ENCODE data around the gene IL4I1.

The IL4I1 gene

DNA sequence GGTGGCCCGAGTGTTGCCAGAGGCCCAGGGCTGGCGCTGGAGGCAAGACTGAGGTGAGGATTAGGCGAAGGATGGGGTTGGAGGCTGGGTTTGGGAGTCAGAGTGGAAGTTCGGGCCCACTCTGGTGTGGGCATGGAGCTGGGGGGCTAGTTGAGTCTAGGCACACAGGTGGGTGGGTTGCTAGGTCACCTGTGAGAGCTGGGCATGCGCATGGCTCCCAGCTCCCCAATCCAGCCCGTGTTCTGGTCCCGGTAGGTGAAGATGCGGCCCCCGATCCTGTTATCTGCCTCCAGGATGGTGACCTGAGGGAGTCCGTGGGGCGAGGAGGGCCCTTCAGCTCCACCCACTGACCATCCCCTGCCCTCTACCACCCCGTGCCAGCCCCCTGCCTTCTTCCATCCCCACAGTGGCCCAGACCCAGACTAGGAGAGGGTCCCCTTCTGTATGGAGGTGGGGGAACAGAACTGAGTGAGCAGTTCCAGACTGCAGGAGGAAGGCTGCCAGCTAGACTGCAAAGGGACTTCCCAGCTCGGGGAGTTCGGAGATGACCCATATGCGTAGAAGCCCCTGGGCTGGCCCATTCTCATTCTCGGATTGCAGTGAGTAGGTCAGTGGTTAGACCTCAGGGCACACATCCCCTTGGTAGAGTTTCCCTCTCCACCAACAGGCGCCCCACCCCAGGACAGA lies 1.7 kb downstream of the IL4I1 start:
- Histone ChIP-seq H3K27ac (no peak overlapping the region), H3K9ac (no peak overlapping the region), H3K79me2 (no peaks in the 10 kb centered on the region), H3K4me3 (ENCODE audit: low read depth, low read length) (no peak overlapping the region), H3K27me3 (ENCODE audit: control insufficient read depth, insufficient read depth, low read length) (no peaks in the 10 kb centered on the region), H3K4me2 (ENCODE audit: low read length) (no peak overlapping the region), H3K36me3 (ENCODE audit: control insufficient read depth, insufficient read depth, low read length) (no peaks in the 10 kb centered on the region), H3K4me1 (no peaks in the 10 kb centered on the region), H2AFZ (no peak overlapping the region), H3K9me3 (ENCODE audit: control insufficient read depth, low read length) (no peaks in the 10 kb centered on the region)
- TF ChIP-seq, protein P1, sequence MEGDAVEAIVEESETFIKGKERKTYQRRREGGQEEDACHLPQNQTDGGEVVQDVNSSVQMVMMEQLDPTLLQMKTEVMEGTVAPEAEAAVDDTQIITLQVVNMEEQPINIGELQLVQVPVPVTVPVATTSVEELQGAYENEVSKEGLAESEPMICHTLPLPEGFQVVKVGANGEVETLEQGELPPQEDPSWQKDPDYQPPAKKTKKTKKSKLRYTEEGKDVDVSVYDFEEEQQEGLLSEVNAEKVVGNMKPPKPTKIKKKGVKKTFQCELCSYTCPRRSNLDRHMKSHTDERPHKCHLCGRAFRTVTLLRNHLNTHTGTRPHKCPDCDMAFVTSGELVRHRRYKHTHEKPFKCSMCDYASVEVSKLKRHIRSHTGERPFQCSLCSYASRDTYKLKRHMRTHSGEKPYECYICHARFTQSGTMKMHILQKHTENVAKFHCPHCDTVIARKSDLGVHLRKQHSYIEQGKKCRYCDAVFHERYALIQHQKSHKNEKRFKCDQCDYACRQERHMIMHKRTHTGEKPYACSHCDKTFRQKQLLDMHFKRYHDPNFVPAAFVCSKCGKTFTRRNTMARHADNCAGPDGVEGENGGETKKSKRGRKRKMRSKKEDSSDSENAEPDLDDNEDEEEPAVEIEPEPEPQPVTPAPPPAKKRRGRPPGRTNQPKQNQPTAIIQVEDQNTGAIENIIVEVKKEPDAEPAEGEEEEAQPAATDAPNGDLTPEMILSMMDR (IDR thresholded peaks at IDR 0.05) = no peak

GRCh38 chr19:49894011-49894664 lies 2.5 kb downstream of the IL4I1 start:
- H3K9ac ChIP-seq = no peak overlapping the region

DNA sequence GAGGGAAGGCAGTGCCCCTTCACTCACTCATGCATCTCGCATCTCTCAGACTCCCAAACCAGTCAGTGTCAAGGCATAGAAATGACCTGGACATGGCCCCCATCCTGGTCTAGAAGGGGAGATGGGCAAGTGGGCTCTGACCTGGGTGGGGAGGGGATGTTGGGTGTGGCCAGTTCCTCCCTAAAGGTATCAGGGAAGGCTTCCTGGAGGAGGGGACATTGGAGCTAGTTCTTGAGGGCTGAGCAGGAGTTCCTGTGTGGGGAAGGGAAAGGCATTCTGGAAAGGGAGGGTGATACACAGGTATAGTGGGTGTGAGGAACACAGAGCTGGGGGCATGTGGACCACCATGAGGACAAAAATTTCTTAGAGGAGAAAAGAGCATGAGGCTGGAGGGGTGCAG lies 4.0 kb downstream of the IL4I1 start:
- Histone ChIP-seq H3K9ac (no peak overlapping the region), H3K4me2 (ENCODE audit: low read length) (no peak overlapping the region), H2AFZ (no peak overlapping the region), H3K36me3 (ENCODE audit: control insufficient read depth, insufficient read depth, low read length) (no peaks in the 10 kb centered on the region), H3K9me3 (ENCODE audit: control insufficient read depth, low read length) (no peaks in the 10 kb centered on the region), H3K79me2 (no peaks in the 10 kb centered on the region), H3K27ac (no peak overlapping the region), H3K4me3 (ENCODE audit: low read depth, low read length) (no peak overlapping the region), H3K4me1 (no peaks in the 10 kb centered on the region), H3K27me3 (ENCODE audit: control insufficient read depth, insufficient read depth, low read length) (no peaks in the 10 kb centered on the region)
- TF ChIP-seq, protein P1 (IDR thresholded peaks at IDR 0.05) = no peak

More at GRCh38 chr19:49894011-49894664, 2.5 kb downstream of the IL4I1 start:
- Histone ChIP-seq H3K4me1 (no peaks in the 10 kb centered on the region), H3K36me3 (ENCODE audit: control insufficient read depth, insufficient read depth, low read length) (no peaks in the 10 kb centered on the region), H3K79me2 (no peaks in the 10 kb centered on the region), H3K4me3 (ENCODE audit: low read depth, low read length) (no peak overlapping the region), H3K27me3 (ENCODE audit: control insufficient read depth, insufficient read depth, low read length) (no peaks in the 10 kb centered on the region), H3K9me3 (ENCODE audit: control insufficient read depth, low read length) (no peaks in the 10 kb centered on the region), H2AFZ (no peak overlapping the region), H3K4me2 (ENCODE audit: low read length) (no peak overlapping the region), H3K27ac (no peak overlapping the region)
- TF ChIP-seq, protein P1 (IDR thresholded peaks at IDR 0.05) = no peak

DNA sequence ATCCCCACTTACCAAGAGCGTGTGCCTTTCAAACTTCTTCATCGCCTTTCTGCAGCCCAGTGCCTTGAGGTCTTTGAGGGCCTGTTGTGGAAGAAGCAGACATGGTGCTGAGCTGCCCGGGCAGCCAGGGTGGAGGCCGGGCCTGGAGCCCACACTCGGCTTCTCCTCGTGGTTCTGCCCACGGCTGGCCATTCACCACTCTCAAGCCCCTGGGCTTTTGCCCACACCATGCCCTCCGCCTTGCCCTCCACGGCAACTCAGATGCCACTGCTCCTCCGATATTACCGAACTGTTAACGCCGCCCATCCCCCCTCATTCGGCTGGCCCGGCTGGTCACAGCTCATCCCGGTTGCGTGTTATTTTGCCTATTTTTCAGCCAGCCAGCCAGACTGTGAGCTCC lies 5.3 kb downstream of the IL4I1 start:
- no peaks in the 10 kb centered on the region for H3K9me3 ChIP-seq (ENCODE audit: control insufficient read depth, low read length)
- no peak overlapping the region for H2AFZ ChIP-seq
- H3K27me3 ChIP-seq (ENCODE audit: control insufficient read depth, insufficient read depth, low read length) = no peaks in the 10 kb centered on the region
- H3K9ac ChIP-seq = no peak overlapping the region
- no peaks in the 10 kb centered on the region for H3K36me3 ChIP-seq (ENCODE audit: control insufficient read depth, insufficient read depth, low read length)
- H3K4me1 ChIP-seq = no peaks in the 10 kb centered on the region
- H3K4me2 ChIP-seq (ENCODE audit: low read length) = no peak overlapping the region
- no peak overlapping the region for H3K27ac ChIP-seq
- H3K4me3 ChIP-seq (ENCODE audit: low read depth, low read length) = no peak overlapping the region
- TF ChIP-seq, protein P1 (IDR thresholded peaks at IDR 0.05) = no peak
- no peaks in the 10 kb centered on the region for H3K79me2 ChIP-seq
